Right renal cortex interstitium (tissue), 3 donors: ENCODE data around the gene DSG1. TPM values are rescaled to one million over a fixed set of nuclear protein-coding genes. Genes with fewer than 3 reads are reported as not detected.
"Not testable (repeated sequence)": the region's sequence is repeated elsewhere in the genome, so short reads cannot be mapped to it uniquely, and the experiment has no call there.

Source experiments
- DNase-seq, 3 donors: peaks; one replicate each; pipeline ENCODE4 v3.0.0-alpha.2; 2013; ENCODE audit warnings: low read depth in 3 of 3, low spot score in 2 of 3
- polyA plus RNA-seq, 3 donors: library from polyadenylated mRNA; unstranded; fragments of 120-200 nt; gene quantifications; one replicate each; pipeline ENCODE4 v1.2.1, GENCODE V29; 2013; ENCODE audit not compliant: insufficient read length in 3 of 3

DSG1 gene
- polyA plus RNA-seq, 3 donors = 0.06 to 0.11 (median 0.07) TPM

DNA sequence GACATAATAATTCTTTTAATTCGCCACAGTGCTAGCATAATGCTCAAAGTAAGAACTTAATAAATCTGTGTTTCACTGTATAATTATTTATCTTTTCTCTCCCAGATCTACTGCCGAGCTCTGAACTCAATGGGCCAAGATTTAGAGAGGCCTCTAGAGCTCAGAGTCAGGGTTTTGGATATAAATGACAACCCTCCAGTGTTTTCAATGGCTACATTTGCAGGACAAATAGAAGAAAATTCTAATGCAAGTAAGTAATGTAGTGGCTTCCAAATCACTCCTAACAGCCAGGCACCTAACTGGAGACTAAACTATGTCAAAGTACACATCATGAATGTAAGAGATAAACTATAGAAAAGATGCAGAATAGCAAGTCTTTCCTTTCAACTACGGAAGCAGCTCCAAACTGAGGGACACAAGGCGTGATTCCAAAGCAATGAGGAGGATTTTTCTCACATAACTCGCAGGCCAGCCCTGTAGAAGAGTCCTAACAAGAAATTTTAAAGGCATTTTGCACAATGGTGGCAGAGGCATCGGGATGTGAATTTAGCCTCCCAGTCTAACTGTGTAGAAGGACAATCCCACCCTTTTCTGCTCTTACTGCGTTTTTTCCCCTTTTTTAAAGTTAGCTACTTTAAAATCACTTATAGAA lies 12.0 kb downstream of the DSG1 start:
- no peak for DNase-seq

DNA sequence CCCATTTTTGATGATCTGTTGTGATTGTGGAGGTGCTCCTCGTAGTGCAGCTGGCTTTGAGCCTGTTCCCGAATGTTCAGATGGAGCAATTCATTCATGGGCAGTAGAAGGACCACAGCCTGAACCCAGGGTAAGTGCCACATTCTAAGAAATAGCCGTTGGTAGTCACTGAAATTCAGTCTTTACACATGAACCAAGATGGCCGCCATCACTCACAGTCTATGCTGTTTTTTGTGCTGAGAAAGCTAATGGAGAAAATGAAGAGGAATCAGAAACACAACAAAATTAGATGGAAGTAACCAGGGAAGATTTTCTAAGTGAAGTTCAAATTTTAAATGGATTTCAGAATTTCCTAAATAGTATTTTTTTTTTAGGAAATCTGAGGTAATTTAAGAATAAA lies 25.5 kb downstream of the DSG1 start:
- DNase-seq = no peak

DNA sequence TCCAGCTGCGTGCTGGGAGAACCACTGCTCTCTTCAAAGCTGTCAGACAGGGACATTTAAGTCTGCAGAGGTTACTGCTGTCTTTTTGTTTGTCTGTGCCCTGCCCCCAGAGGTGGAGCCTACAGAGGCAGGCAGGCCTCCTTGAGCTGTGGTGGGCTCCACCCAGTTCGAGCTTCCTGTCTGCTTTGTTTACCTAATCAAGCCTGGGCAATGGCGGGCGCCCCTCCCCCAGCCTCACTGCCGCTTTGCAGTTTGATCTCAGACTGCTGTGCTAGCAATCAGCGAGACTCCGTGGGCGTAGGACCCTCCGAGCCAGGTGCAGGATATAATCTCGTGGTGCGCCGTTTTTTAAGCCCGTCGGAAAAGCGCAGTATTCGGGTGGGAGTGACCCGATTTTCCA lies 35.4 kb downstream of the DSG1 start:
- not testable (repeated sequence) for DNase-seq

DNA sequence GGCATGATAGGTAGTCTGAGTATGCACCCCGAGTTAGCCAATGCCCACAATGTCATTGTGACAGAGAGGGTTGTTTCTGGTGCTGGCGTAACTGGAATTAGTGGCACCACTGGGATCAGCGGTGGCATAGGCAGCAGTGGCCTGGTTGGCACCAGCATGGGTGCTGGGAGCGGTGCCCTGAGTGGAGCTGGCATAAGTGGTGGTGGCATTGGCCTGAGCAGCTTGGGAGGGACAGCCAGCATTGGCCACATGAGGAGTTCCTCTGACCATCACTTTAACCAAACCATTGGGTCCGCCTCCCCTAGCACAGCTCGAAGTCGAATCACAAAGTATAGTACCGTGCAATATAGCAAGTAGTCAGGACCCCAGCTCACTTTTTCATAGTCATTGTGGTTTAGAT lies 37.0 kb downstream of the DSG1 start:
- no peak for DNase-seq

DNA sequence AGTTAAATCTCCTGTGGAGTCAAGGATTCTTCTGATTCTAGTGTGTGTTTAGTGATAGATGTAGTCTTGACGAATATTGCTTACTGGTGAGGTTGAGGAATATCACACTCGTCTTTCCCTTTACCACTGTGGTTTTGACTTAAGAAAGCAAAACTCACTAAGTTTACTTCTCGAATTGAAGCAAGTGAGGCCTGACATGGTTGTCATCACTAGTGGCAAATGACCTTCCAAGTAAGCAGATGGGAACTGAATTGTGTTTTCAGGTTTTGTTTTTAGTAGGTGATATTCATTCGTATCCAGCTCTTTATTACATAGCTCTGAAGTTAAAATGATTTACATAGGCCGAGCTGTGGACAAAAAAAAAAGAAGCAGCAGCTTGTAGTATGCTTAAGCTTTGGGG lies 38.1 kb downstream of the DSG1 start:
- DNase-seq = no peak

DNA sequence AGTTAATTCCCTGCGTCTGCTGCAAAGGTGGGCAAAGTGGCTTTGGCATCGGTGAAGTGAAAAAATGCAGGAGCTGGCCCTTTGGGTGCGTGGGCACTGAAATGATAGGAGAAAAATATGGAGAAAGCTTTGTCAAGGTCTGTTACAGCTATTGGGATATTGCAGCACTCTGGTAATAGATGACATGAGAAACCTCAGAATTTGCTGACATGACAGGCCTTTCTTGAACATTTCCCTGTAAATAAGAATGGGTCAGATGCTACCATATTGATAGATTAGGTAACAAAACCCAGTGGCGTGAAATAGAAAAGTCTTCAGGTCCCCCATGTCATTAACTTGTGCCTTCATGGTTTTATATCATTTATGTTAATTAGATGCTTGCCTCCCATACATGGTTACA lies 46.2 kb downstream of the DSG1 start:
- DNase-seq = no peak

DNA sequence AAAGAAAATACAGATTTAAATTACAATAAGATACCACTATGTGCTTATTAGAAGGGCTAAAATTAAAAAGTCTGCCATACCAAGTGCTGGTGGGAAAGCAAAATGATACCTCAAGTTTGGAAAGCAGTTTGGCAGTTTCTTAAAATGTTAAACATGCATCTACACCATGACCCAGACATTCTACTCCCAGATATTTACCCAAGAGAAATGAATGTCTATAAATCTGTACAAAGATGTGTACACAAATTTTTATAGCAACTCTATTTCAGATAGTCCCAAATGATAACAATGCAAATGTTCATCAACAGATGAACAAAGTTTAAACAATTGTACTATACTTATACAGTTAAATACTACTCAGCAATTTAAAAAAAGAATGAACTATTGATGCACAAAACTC lies 51.5 kb downstream of the DSG1 start:
- no peak for DNase-seq

DNA sequence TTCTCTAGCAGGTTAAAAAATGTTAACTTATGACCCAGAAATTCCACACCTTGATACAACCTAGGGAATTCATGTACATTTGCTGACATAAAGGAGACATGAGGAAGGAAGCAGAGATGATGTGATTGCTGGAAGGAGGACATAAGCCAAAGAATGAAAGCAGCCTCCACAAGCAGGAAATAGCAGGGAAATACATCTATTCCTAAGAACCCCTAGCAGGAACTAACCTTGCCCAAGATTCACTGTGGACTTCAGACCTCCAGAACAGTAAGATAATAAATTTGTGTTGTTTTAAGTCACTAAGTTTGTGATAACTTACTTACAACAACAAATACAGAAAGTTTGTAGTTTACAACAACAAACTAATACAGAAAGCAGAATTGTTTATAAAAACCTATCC lies 54.0 kb downstream of the DSG1 start:
- DNase-seq = no peak

DNA sequence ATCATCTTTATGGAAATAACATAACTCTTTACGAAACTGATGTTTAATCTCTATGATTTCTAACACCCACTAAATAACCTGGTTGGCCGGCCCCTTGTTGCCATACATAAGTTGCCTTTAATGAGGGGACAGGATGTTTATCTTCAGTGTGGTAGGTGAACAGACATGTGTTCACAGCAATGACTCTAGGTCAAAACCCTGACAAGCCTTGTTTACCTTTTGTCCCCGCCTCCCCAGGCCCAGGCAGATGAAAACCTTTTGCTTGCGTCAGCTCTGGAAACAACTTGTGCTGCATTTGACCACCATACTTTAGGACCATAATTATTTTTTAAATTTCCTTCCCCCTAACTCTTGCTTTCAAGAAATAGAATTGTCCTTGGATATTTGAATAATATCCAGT lies 55.7 kb downstream of the DSG1 start:
- DNase-seq = no peak

DNA sequence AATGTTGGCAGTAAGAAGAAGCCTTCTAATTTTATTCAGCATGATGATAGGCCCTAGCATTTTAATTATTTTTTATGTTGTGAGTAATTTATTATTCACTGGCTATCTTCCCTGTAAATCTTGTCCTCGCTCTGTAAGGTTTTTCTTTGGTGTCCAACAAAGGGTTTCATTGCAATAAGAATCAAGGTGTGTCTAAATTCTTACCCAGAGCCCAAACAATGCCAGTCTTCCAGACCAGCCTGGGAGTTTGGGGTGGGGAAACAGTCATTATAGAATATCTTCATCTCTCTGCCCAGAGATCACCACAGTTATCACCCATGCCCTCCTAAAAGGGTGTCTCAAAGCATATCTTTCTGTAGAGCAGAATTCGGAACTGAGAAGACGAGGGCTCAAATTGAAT lies 58.5 kb downstream of the DSG1 start, which contains the start of gene DSG4:
Gene DSG4, plus strand, starts transcription at position 301 of the 400 bp plus-strand sequence. CDS start 135 bp downstream, outside the sequence.
- no peak for DNase-seq

DNA sequence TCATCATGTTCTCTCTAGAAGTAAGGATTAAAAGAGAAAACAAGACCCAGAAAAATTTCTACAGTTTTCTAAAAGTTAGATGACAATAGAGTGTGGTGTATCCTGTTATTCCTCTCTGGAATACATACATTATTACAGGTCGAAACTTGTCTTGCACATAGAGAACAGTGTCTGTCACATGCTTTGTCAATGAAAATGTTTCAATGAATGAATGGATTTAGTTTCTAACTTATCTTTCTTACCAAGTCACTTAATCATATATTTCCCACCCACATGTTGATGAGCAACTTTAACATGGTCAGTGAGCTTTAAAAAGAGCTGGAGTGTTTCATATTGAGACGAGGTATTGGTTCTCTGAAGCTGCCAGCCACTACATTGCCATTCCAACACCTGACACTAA lies 63.0 kb downstream of the DSG1 start:
- DNase-seq = no peak

DNA sequence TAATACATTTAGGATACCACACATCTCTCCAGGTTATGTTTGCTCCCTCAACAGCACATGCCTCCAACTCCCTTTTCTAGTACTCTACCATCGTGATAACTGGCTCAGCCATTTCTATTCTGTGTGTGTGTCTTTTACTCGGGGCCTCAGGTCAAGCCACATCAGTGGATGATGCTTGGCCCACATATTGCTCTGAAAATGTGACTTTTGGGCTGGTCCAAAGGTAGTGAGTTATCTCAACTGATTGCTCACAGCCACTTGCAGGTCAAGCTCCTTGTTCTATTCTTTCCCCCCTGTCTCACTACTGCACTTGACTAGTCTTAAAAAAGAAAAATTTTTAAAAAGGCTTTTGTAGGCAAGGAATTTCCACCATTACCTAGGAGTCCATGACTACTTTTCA lies 64.1 kb downstream of the DSG1 start:
- DNase-seq = no peak

DNA sequence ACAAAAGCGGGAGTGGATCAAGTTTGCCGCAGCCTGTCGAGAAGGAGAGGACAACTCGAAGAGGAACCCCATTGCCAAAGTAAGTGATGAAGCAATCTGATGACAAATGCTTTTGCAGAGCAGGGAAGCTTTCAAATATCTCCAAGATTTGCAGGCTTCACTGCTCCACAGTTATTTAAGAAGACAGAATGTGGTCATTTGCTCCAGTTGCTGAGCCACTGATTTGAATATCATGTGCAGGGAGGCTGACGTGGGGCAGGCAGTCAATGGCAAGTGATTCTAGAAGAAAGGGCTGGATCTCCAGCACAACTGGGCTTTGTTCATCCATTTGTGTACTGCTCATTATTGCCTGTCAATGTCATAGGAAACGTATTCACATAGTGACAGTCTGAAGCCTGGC lies 68.8 kb downstream of the DSG1 start:
- DNase-seq = no peak

DNA sequence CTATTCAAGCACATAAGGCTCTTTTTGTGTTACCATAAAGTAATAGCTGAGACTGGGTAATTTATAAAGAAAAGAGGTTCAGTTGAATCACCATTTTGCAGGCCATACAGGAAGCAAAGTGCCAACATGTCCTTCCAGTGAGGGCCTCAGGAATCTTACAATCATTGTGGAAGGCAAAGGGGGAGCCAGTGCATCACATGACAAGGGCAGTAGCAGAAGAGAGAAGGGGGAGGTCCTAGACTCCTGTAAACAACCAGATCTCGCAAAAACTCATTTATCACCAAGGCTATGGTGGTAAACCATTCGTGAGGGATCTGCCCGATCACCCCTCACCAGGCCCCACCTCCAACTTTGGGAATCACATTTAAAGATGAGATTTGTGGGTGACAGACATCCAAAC lies 75.3 kb downstream of the DSG1 start:
- DNase-seq = no peak

DNA sequence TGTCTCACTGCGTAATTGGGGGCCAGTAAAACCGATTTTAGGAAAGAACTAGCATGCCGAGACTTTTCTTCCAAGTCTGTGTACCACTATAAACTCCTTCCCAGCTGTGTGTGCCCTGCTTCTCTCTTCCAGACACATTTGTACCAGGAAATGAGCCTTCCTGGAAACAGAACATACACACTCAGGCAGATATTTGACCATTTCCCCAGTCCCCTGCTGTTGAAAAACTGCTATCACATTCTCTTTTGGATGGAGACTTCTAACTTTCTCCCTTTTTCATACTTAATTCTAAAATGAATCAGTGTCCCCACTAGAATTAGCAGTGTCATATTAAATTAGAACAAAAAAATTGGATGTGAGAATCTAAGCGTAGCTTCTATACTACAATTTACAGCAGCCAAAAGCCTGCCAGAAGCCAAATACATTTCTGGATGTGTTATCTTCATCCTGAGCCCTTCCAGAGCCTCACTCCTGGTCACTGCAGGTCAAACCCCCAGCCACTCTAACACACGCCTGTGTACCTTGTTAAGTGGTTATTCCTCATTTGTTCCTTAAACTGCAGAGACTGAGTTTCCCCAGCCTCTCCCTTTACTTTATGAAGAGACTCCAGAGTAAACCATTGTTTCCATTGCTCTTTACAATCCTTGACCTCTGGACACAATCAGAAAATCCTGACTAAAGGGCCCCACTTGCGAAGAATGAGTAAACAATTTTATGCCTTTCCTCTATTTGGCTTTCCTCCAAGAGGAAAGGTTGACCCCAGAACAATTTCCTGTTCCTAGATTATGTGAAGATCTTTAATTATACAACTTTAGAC lies 79.0 kb downstream of the DSG1 start:
- DNase-seq = no peak

DNA sequence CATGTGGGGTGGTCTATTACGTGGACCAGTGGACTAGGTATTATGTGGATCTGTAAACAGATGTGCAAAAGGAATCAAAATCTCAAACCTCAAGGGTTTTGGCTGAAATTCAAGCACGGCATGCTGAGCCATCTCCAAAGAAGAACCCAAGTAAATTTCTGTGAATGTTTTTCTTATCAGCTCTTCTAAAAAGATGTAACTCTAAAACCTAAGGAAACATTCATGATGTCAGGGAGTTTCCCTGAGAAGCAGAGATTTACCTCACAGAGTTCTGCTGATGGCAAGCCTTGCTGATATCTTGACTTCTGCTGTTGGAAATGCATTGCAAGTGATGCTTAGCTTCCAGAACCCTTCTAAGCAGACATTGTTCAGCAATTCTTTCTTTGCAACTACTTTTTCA lies 80.2 kb downstream of the DSG1 start:
- DNase-seq = no peak

DNA sequence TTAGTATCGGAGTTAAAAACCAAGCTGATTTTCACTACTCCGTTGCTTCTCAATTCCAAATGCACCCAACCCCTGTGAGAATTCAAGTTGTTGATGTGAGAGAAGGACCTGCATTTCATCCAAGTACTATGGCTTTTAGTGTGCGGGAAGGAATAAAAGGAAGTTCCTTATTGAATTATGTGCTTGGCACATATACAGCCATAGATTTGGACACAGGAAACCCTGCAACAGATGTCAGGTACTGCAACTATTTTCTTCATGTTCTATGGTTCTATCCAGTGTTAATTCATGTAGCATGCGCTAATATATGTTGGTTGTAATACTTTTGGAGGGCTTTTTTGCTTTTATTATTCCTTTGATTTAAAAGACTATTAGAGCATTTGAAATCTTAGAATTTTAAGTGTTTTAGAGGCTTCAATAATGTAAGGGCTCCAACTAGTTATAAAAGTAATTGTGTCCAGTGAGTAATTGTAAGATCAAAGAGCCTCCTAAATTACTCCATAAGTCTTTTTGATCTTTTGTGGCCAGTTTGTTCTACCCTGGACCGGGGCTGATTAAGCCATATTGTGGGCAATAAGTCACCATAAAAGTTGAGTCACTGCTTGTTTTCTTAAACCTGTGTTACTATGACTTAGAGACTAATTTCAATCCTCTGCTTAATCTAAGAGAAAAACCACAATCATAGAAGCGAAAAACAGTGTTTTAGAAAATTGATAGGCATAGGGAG lies 81.5 kb downstream of the DSG1 start:
- DNase-seq = no peak

DNA sequence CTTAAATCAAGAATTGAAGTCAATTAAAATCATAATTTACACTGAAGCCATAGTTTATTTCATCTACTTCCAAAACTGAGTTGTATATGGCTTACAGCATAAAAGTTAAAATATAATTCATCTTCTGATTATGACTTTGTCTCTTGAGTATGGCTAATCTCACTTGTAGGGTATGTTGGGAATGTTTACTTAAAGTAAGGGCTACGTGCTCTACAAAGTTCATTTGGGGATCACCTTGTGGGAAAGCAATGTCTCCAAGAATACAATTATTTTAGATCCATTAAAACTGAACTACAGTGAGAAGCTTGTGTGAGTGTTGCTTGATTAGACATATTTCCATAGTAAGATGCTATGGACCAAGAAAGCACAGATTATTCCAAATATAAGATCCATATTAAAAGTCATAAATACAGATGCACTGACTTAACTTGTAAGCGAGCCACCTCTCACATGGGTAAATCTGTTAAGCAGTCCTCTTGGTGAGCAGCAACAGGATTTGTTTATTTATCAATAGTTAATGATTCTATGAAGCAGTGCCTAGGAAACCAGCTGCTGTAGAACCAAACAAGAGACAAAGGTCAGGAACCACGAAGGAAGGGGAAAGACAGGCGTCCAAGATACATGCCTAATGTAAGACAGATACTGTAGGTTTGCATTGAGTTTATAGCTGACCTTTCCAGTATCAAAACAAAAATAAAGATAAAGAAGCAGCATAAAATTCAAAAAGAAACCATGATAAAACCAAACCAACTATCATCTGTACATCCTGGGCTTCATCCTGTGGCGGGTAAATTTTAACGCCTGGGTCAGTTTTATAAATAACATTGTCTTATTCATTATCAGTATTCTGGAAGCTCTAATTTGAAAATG lies 83.4 kb downstream of the DSG1 start:
- DNase-seq = no peak

DNA sequence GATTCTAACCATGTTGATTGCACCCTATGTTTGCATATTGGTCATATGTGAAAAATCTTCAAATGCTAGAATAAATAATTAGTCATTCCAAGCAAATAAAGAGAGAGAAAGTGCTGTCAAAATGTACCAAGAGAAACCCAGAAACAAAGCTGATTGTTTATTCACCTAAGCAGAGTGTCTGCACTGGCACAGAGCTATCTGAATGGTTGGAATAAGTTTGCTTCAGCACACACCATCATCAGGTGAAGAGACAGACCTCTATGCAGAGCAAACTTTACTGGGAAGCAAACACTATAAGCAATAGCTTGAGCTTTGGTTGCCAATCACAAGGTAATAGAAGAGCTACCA lies 84.0 kb downstream of the DSG1 start:
- DNase-seq = no peak

DNA sequence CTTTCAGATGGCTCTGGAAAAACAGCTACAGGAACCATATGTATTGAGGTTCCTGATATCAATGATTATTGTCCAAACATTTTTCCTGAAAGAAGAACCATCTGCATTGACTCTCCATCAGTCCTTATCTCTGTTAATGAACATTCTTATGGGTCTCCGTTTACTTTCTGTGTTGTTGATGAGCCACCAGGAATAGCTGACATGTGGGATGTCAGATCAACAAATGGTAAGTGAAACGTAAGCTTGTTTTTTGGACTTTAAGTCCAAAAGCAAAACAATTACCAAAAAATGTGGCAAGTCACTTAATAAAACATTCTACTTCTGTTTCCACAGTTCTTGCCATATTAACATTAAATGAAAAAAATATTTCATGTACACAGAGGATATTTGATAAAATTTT lies 85.4 kb downstream of the DSG1 start:
- no peak for DNase-seq
